ENCODE results near the gene RAX.

The RAX gene

GRCh38 chr18:59275406-59275949 is 2.2 kb upstream of the RAX start:
- no peak overlapping the region for H3K4me2 ChIP-seq (ENCODE audit: low read length)
- no peak overlapping the region for H3K4me3 ChIP-seq (ENCODE audit: low read length)
- H3K27me3 ChIP-seq (ENCODE audit: control insufficient read depth, low read length): peaks cover 40% of the 10 kb centered on the region

GRCh38 chr18:59274533-59274928 is 1.3 kb upstream of the RAX start:
- Histone ChIP-seq H4K20me1 (ENCODE audit: control insufficient read depth, insufficient read depth, low read depth, low read length) (no peaks in the 10 kb centered on the region), H3K9me2 (replicated peaks; ENCODE audit: control insufficient read depth, low read length) (no peaks in the 10 kb centered on the region), H3K4me2 (ENCODE audit: low read length) (no peak overlapping the region), H3K9me3 (ENCODE audit: control insufficient read depth, insufficient read depth, low read length) (no peaks in the 10 kb centered on the region), H3F3A (ENCODE audit: control insufficient read depth, insufficient read depth) (no peaks in the 10 kb centered on the region), H3K36me3 (ENCODE audit: control insufficient read depth, low read length) (no peaks in the 10 kb centered on the region), H3K4me3 (ENCODE audit: low read length) (no peak overlapping the region), H3K4me1 (ENCODE audit: control insufficient read depth, low read length) (no peaks in the 10 kb centered on the region), H3K79me2 (ENCODE audit: control insufficient read depth, low read length) (no peaks in the 10 kb centered on the region), H3K27ac (ENCODE audit: low read depth, low read length) (no peak overlapping the region), H3K27me3 (ENCODE audit: control insufficient read depth, low read length) (peaks cover 41% of the 10 kb centered on the region)
- TF ChIP-seq CTCF (IDR thresholded peaks at IDR 0.05; ENCODE audit: low read depth, low read length, poor library complexity, severe bottlenecking) (no peak), EZH2phosphoT487 (IDR thresholded peaks at IDR 0.05; ENCODE audit: borderline replicate concordance, low read length) (no peak)

More at GRCh38 chr18:59275406-59275949, 2.2 kb upstream of the RAX start:
- no peaks in the 10 kb centered on the region for H3K9me3 ChIP-seq (ENCODE audit: control insufficient read depth, insufficient read depth, low read length)
- no peaks in the 10 kb centered on the region for H4K20me1 ChIP-seq (ENCODE audit: control insufficient read depth, insufficient read depth, low read depth, low read length)
- H3K9me2 ChIP-seq (replicated peaks; ENCODE audit: control insufficient read depth, low read length): no peaks in the 10 kb centered on the region
- TF ChIP-seq CTCF (IDR thresholded peaks at IDR 0.05; ENCODE audit: low read depth, low read length, poor library complexity, severe bottlenecking) (no peak), EZH2phosphoT487 (IDR thresholded peaks at IDR 0.05; ENCODE audit: borderline replicate concordance, low read length) (no peak)
- H3F3A ChIP-seq (ENCODE audit: control insufficient read depth, insufficient read depth): no peaks in the 10 kb centered on the region
- no peaks in the 10 kb centered on the region for H3K4me1 ChIP-seq (ENCODE audit: control insufficient read depth, low read length)
- H3K27ac ChIP-seq (ENCODE audit: low read depth, low read length): no peak overlapping the region
- no peaks in the 10 kb centered on the region for H3K79me2 ChIP-seq (ENCODE audit: control insufficient read depth, low read length)
- H3K36me3 ChIP-seq (ENCODE audit: control insufficient read depth, low read length): no peaks in the 10 kb centered on the region

- H3K79me2 ChIP-seq (ENCODE audit: control insufficient read depth, low read length): no peaks in the 10 kb centered on the region
- H3K9me2 ChIP-seq (replicated peaks; ENCODE audit: control insufficient read depth, low read length): no peaks in the 10 kb centered on the region
- H3F3A ChIP-seq (ENCODE audit: control insufficient read depth, insufficient read depth): no peaks in the 10 kb centered on the region
- H3K9me3 ChIP-seq (ENCODE audit: control insufficient read depth, insufficient read depth, low read length): no peaks in the 10 kb centered on the region
- no peak overlapping the region for H3K27ac ChIP-seq (ENCODE audit: low read depth, low read length)
- H4K20me1 ChIP-seq (ENCODE audit: control insufficient read depth, insufficient read depth, low read depth, low read length): no peaks in the 10 kb centered on the region
- TF ChIP-seq EZH2phosphoT487 (IDR thresholded peaks at IDR 0.05; ENCODE audit: borderline replicate concordance, low read length) (no peak), CTCF (IDR thresholded peaks at IDR 0.05; ENCODE audit: low read depth, low read length, poor library complexity, severe bottlenecking) (no peak)
- H3K4me2 ChIP-seq (ENCODE audit: low read length): no peak overlapping the region
- no peak overlapping the region for H3K4me3 ChIP-seq (ENCODE audit: low read length)
- peaks cover 41% of the 10 kb centered on the region for H3K27me3 ChIP-seq (ENCODE audit: control insufficient read depth, low read length)
- H3K36me3 ChIP-seq (ENCODE audit: control insufficient read depth, low read length): no peaks in the 10 kb centered on the region
- H3K4me1 ChIP-seq (ENCODE audit: control insufficient read depth, low read length): no peaks in the 10 kb centered on the region
Measured at GRCh38 chr18:59273759-59274532, 692 bp upstream of the RAX start.

All from DOHH2 (cell line).